ENCODE measurements around the gene RPL41.

Gene RPL41

DNA sequence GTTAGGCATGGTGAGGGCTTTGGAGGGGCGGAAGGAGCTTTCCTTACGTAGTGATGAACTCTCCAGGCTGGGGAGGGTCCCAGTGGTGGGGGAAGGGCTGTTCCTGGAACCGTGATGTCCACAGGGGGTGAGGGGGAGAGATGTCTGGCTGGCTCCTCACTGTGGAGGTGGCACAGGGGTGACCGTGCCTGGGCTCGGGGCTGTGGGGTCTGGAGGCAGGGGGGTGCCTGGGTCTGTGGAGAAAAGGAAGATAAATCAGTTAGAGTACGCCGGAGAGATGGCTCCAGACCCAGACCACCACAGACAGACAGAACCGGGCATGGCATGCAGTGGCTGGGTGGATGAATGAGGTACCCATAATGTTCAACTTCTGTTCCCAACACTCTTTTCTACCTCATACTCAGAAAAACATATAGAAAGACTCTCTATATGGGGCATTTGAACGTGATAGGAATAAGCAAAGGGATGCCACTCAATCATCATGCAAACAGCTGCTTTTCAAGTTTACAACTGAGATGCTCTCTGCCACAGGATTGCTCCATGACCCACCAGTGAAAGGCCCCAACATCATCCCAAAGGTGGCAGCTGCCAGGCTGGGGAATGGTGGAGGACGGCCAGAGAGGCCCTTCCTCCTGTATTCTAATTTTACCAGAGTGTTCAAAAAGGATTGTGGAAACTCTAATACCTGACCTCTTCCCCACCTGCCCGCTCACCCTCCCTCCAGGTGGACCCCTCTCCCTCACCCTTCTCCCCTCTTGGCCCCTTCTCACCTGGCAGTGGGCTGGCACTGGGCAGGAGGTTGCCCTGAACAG is 47.3 kb downstream of the RPL41 start:
- H3K4me3 ChIP-seq (ENCODE audit: low read length), result no peak overlapping the region
- TF ChIP-seq, protein P1, sequence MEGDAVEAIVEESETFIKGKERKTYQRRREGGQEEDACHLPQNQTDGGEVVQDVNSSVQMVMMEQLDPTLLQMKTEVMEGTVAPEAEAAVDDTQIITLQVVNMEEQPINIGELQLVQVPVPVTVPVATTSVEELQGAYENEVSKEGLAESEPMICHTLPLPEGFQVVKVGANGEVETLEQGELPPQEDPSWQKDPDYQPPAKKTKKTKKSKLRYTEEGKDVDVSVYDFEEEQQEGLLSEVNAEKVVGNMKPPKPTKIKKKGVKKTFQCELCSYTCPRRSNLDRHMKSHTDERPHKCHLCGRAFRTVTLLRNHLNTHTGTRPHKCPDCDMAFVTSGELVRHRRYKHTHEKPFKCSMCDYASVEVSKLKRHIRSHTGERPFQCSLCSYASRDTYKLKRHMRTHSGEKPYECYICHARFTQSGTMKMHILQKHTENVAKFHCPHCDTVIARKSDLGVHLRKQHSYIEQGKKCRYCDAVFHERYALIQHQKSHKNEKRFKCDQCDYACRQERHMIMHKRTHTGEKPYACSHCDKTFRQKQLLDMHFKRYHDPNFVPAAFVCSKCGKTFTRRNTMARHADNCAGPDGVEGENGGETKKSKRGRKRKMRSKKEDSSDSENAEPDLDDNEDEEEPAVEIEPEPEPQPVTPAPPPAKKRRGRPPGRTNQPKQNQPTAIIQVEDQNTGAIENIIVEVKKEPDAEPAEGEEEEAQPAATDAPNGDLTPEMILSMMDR (conservative IDR thresholded peaks at IDR 0.05; ENCODE audit: low read depth, low read length), result no peak
- DNase-seq (ENCODE audit: low read depth), result no peak

DNA sequence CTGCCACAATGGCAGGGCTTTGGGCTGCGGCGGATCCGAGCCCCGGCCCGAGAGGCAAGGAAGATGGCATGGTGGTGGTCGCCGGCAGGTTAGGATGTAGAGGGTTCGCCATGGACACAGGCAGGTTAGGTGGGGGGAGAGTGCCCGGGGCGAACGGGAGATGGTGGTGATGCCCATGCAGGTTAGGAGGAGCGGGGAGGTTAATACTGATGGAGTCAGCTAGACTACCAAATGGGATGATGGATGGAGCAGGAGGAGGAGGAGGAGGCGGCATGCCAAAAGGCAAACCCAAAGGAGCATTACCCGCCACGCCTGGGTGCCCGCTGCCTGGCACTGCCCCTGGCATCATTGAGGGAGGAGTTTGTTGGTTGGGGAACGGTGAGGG is 47.9 kb downstream of the RPL41 start:
- no peak overlapping the region for H3K4me3 ChIP-seq (ENCODE audit: low read length)
- TF ChIP-seq, protein P1 (conservative IDR thresholded peaks at IDR 0.05; ENCODE audit: low read depth, low read length), result no peak
- DNase-seq (ENCODE audit: low read depth), result no peak

DNA sequence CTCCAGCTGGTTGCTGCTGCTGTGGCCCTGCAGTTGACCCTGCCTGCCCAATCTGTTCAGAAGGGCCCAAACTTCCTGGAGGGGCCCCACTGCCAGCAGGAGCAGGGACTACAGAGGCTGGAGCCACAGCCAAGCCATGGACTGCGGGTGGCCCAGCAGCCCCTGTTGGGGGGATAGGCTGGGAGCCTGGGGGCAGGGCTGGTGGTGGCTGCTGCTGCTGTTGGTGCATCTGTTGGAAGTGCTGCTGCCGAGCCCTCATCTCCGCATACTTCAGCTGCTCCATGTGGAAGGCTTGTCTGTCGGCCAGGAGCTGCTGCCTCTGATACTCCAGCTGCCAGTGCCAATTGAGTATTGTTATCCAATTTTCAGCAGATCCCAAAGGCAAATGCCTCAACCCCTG is 48.9 kb downstream of the RPL41 start:
- TF ChIP-seq, protein P1 (conservative IDR thresholded peaks at IDR 0.05; ENCODE audit: low read depth, low read length), result no peak
- no peak overlapping the region for H3K4me3 ChIP-seq (ENCODE audit: low read length)
- no peak for DNase-seq (ENCODE audit: low read depth)
